Testis (tissue), 3 donors: ENCODE measurements around the gene ARID5B. TPM values are rescaled to one million over a fixed set of nuclear protein-coding genes. Genes with fewer than 3 reads are reported as not detected.

Source experiments
- DNase-seq: peaks from one replicate; pipeline ENCODE4 v3.0.0-alpha.2; 2019
- H3K27ac ChIP-seq, 2 donors: fragments of 200-600 bp; sonication (generic); one replicate each; pipeline ENCODE4 v1.5.1; 2019
- H3K27me3 ChIP-seq: fragments of 200-600 bp; sonication (generic); one replicate; pipeline ENCODE4 v1.5.1; 2019
- H3K36me3 ChIP-seq: fragments of 200-600 bp; sonication (generic); one replicate; pipeline ENCODE4 v1.5.1; 2017; ENCODE audit warnings: low read depth; ENCODE audit errors: missing control alignments
- H3K4me1 ChIP-seq: fragments of 200-600 bp; sonication (generic); one replicate; pipeline ENCODE4 v1.5.1; 2019
- H3K4me3 ChIP-seq, 2 donors: fragments of 200-600 bp; sonication (generic); one replicate each; pipeline ENCODE4 v1.5.1; 2017 to 2019
- H3K9me3 ChIP-seq: fragments of 200-600 bp; sonication (generic); one replicate; pipeline ENCODE4 v1.5.1; 2017
- CTCF ChIP-seq, 3 experiments: fragments of 450-650 bp in 2 of 3; fragments of 200-600 bp in 1 of 3; sonication (generic) in 1 of 3; IDR thresholded peaks; one replicate each; pipeline ENCODE4 v1.5.1; 2016 to 2019; ENCODE audit warnings: antibody characterized with exemption in 3 of 3, mild to moderate bottlenecking in 2 of 3, moderate library complexity in 1 of 3
- POLR2A ChIP-seq: fragments of 450-650 bp; IDR thresholded peaks from one replicate; pipeline ENCODE4 v1.6.1; 2017; ENCODE audit warnings: antibody characterized with exemption, mild to moderate bottlenecking, moderate library complexity
- WGBS, 2 donors: methylation state at CpG; one replicate each; pipeline ENCODE4 v1.1.5; 2018; 5-methylcytosine and 5-hydroxymethylcytosine counted together
- intact Hi-C: fragments of 100-400 bp; cut with DNase I; formaldehyde crosslinking; loops from one replicate; pipeline ENCODE4 v1.15.1; 2023; ENCODE audit warnings: low total_unique reads
- polyA plus RNA-seq: library from polyadenylated mRNA; stranded (reverse); fragments of 350-450 nt; fragmentation: Illumina TruSeq; extraction: RNeasy Lipid Tissue Mini Kit (QIAGEN cat#74804); gene quantifications from one replicate; pipeline ENCODE4 v1.2.3, GENCODE V29; 2014; ENCODE audit warnings: low read depth, low replicate concordance; ENCODE audit not compliant: insufficient read depth
- total RNA-seq, 2 donors: library from RNA; depleted of rRNA; stranded (reverse); fragments of >200 nt; gene quantifications; one replicate each; pipeline ENCODE4 v1.2.3, GENCODE V29; 2016

Gene ARID5B
- total and polyA plus RNA-seq, 3 donors from 2014 or later = 14.3 to 73.6 (median 52.1) TPM

DNA sequence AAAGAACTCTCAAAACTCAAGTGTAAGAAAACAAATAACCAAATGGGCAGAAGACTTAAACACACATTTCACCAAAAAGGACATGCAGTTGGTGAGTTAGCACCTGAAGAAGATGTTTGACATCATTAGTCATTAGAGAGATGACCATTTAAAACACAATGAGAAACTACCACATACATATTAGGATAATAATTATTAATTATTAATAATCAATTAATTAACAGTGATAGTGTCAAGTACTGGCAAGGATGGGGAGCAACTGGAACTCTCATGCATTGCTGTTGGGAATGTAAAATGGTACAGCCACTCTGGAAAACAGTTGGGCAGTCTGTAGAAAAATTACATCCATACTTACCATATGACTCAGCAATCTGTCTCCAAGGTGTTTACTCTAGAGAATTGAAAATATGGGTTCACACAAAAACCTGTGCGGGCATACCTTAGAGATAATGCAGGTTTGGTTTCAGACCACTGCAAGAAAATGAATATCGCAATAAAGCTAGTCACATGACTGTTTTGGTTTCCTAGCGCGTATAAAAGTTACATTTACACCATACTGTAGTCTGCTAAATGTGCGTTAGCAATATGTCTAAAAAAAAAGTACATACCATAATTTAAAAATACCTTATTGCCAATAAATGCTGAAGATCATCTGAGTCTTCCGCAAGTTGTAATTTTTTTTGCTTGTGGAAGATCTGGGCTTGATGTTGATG lies 30.3 kb downstream of the ARID5B start:
- no peaks in the 10 kb centered on the region for H3K9me3 ChIP-seq
- no peak for DNase-seq
- no peaks in the 10 kb centered on the region for H3K27me3 ChIP-seq
- no peaks in the 10 kb centered on the region for H3K4me1 ChIP-seq
- no peak overlapping the region for H3K27ac ChIP-seq
- no peaks in the 10 kb centered on the region for H3K36me3 ChIP-seq
- intact Hi-C loops = no loop called here
- TF ChIP-seq CTCF (IDR thresholded peaks at IDR 0.05) = no peak
- no peak overlapping the region for H3K4me3 ChIP-seq
- WGBS, 2 donors = 86 to 96% methylated on average over 6 of the region's 6 CpGs

- H3K4me3 ChIP-seq = no peak overlapping the region
- peaks cover 15% of the 10 kb centered on the region for H3K4me1 ChIP-seq
- 83 to 94% methylated on average over 3 of the region's 3 CpGs for WGBS, 2 donors
- H3K9me3 ChIP-seq = no peaks in the 10 kb centered on the region
- no peaks in the 10 kb centered on the region for H3K36me3 ChIP-seq
- DNase-seq = no peak
- intact Hi-C loops = no loop called here
- H3K27ac ChIP-seq = no peak overlapping the region
- TF ChIP-seq CTCF (IDR thresholded peaks at IDR 0.05) (no peak), POLR2A (no peak)
- no peaks in the 10 kb centered on the region for H3K27me3 ChIP-seq
These were observed 32.5 kb downstream of the ARID5B start for GRCh38 chr10:61933859-61934555.

DNA sequence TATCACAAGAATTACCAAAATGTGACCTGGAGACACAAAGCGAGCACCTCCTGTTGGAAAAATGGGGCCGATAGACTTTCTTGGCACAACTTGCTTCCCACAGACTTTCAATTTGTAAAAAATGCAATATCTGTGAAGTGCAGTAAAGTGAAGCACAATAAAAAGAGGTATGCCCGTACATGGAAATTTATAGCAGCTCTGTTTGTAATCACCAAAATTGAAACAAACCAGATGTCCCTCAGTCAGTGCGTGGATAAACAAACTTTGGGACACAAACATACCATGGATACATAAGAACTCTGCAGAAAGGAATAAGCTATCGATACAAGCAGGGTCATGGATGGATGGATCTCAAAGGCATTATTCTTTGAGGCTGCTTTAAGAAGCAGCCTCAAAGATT lies 33.6 kb downstream of the ARID5B start:
- intact Hi-C loops = no loop called here
- no peak overlapping the region for H3K27ac ChIP-seq
- WGBS, 2 donors = 73 to 75% methylated on average over 5 of the region's 5 CpGs
- H3K27me3 ChIP-seq = no peaks in the 10 kb centered on the region
- no peak overlapping the region for H3K4me3 ChIP-seq
- no peak for DNase-seq
- peaks cover 17% of the 10 kb centered on the region for H3K4me1 ChIP-seq
- no peaks in the 10 kb centered on the region for H3K9me3 ChIP-seq
- H3K36me3 ChIP-seq = no peaks in the 10 kb centered on the region
- TF ChIP-seq CTCF (IDR thresholded peaks at IDR 0.05) (no peak), POLR2A (no peak)

DNA sequence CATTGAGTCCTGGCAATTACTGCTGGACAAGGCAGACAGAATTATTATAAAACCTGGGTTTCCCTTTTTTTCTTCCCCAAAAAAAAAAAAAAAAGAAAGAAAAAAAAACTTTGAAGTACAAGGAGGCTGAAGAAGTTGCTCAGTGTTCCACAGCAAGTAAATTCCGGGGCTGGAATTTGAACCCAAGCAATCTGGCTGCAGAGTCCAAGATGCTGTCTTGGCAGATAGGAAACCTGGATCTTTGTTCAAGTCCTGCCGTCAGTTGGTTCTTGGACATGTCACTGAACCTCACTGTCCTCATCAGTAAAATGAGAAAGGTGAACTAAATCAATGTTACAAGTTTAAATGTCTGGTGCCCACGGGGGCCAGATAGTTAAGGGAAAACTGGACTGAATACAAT lies 35.3 kb downstream of the ARID5B start:
- Histone ChIP-seq H3K27me3 (no peaks in the 10 kb centered on the region), H3K36me3 (no peaks in the 10 kb centered on the region), H3K4me1 (peaks cover 17% of the 10 kb centered on the region), H3K27ac (no peak overlapping the region), H3K4me3 (no peak overlapping the region), H3K9me3 (no peaks in the 10 kb centered on the region)
- intact Hi-C loops = no loop called here
- DNase-seq = no peak
- 54 to 64% methylated on average over 3 of the region's 3 CpGs for WGBS, 2 donors
- no peak for TF ChIP-seq CTCF (IDR thresholded peaks at IDR 0.05)
- no peak for TF ChIP-seq POLR2A
